Ramos (cell line): ENCODE measurements around the gene MTPN.

Experiments used
- in situ Hi-C: fragments of 300-500 bp; cut with MboI; formaldehyde crosslinking; loops from one replicate; pipeline ENCODE4 v1.14.3; 2022; ENCODE audit warnings: low sequenced_read_pairs; ENCODE audit not compliant: unreplicated experiment

Gene MTPN

GRCh38 chr7:135991322-135991721 is 14.2 kb upstream of the MTPN start:
- in situ Hi-C loops, result no loop called here

- in situ Hi-C loops, result no loop called here
Observed at GRCh38 chr7:135990258-135990657, 13.1 kb upstream of the MTPN start.

- in situ Hi-C loops, result no loop called here
Observed at GRCh38 chr7:135981958-135982646, 4.9 kb upstream of the MTPN start.

- in situ Hi-C loops, result no loop called here
Observed at GRCh38 chr7:135980665-135981180, 3.6 kb upstream of the MTPN start.

- in situ Hi-C loops, result no loop called here
Observed at GRCh38 chr7:135980012-135980551, 2.9 kb upstream of the MTPN start.

GRCh38 chr7:135979471-135980011 is 2.4 kb upstream of the MTPN start:
- in situ Hi-C loops, result loop anchor here (10.0 kb wide), 1 partner anchor 385 kb away; no protein-coding TSS in a partner anchor

- in situ Hi-C loops, result loop anchor here (10.0 kb wide), 1 partner anchor 386 kb away; no protein-coding TSS in a partner anchor
Observed at GRCh38 chr7:135978624-135979023, 1.5 kb upstream of the MTPN start.

GRCh38 chr7:135977742-135978066 is 545 bp upstream of the MTPN start:
- in situ Hi-C loops, result loop anchor here (10.0 kb wide), 1 partner anchor 387 kb away; no protein-coding TSS in a partner anchor

GRCh38 chr7:135976312-135977006 is 700 bp downstream of the MTPN start:
- in situ Hi-C loops, result loop anchor here (10.0 kb wide), 1 partner anchor 388 kb away; no protein-coding TSS in a partner anchor

GRCh38 chr7:135975166-135975565 is 2.0 kb downstream of the MTPN start:
- in situ Hi-C loops, result loop anchor here (10.0 kb wide), 1 partner anchor 390 kb away; no protein-coding TSS in a partner anchor

GRCh38 chr7:135974667-135975066 is 2.5 kb downstream of the MTPN start:
- in situ Hi-C loops, result loop anchor here (10.0 kb wide), 1 partner anchor 390 kb away; no protein-coding TSS in a partner anchor

GRCh38 chr7:135971366-135971725 is 5.8 kb downstream of the MTPN start:
- in situ Hi-C loops, result loop anchor here (10.0 kb wide), 1 partner anchor 393 kb away; no protein-coding TSS in a partner anchor

GRCh38 chr7:135970682-135971365 is 6.3 kb downstream of the MTPN start:
- in situ Hi-C loops, result loop anchor here (10.0 kb wide), 1 partner anchor 394 kb away; no protein-coding TSS in a partner anchor

- in situ Hi-C loops, result loop anchor here (10.0 kb wide), 1 partner anchor 395 kb away; no protein-coding TSS in a partner anchor
Observed at GRCh38 chr7:135970045-135970444, 7.1 kb downstream of the MTPN start.

- in situ Hi-C loops, result no loop called here
Observed at GRCh38 chr7:135966341-135967043, 10.7 kb downstream of the MTPN start.

GRCh38 chr7:135965602-135966001 is 11.6 kb downstream of the MTPN start:
- in situ Hi-C loops, result no loop called here

GRCh38 chr7:135964791-135965190 is 12.4 kb downstream of the MTPN start:
- in situ Hi-C loops, result no loop called here

- in situ Hi-C loops, result no loop called here
Observed at GRCh38 chr7:135964274-135964673, 12.9 kb downstream of the MTPN start.

- in situ Hi-C loops, result no loop called here
Observed at GRCh38 chr7:135962802-135963201, 14.4 kb downstream of the MTPN start.
